K562 (cell line): Measurements from ENCODE around the gene PCK2. TPM values are rescaled to one million over a fixed set of nuclear protein-coding genes. Genes with fewer than 3 reads are reported as not detected.

ENCODE experiments used
- ATAC-seq: fragments of 200-7000 bp; cut with Tn5 transposase; 3 replicates; pipeline ENCODE4 v1.9.1; 2020; ENCODE audit warnings: moderate library complexity
- BruUV-seq: library from RNA; stranded (reverse); fragments of 400-500 nt; replicated peaks from 2 replicates; lab custom pipeline; 2021; lab: Mats Ljungman, UMichigan
- CTCF ChIA-PET: fragments of 300-600 bp; formaldehyde crosslinking; extraction: SDS; loops from one replicate; lab custom pipeline; 2021; ENCODE audit warnings: low intra/inter-chr PET ratio; lab: Yijun Ruan, JAX
- POLR2A ChIA-PET: fragments of 300-600, 350-650 bp; sonication (Branson Sonifier 250); formaldehyde crosslinking; extraction: SDS; loops from one replicate; lab custom pipeline; 2021; ENCODE audit warnings: antibody characterized with exemption, inconsistent platforms; lab: Yijun Ruan, JAX
- DNase-seq, 4 experiments: peaks; one replicate each; pipeline versions ENCODE4 v3.0.0 to v3.0.0-alpha.2; 2011 to 2018; ENCODE audit warnings: low spot score in 3 of 4, mixed read lengths in 3 of 4; ENCODE audit errors: extremely low read depth in 1 of 4
- FAIRE-seq: peaks from 2 replicates; lab custom pipeline; 2011; peaks lifted over from hg19 to GRCh38; lab: Jason Lieb, UNC
- H2AFZ ChIP-seq: 2 replicates; pipeline ENCODE4 v1.6.0; 2011; ENCODE audit warnings: low read depth, low read length, control low read depth, inconsistent platforms
- H3K27ac ChIP-seq: fragments of 200-600 bp; 3 replicates; pipeline ENCODE4 v1.8.0; 2011; ENCODE audit warnings: low read depth, mild to moderate bottlenecking, control low read depth, inconsistent platforms, low read length, moderate library complexity, mixed read lengths; ENCODE audit errors: extremely low read depth
- H3K27me3 ChIP-seq, 2 experiments: fragments of 300-600 bp in 1 of 2; 2 replicates in 1 of 2; 3 replicates in 1 of 2; pipeline versions ENCODE4 v1.6.0 to v1.8.0; 2011; ENCODE audit warnings: inconsistent platforms in 2 of 2, low read length in 2 of 2, mild to moderate bottlenecking in 1 of 2, mixed read lengths in 1 of 2, moderate library complexity in 1 of 2; ENCODE audit not compliant: control insufficient read depth in 2 of 2, insufficient read depth in 2 of 2
- H3K36me3 ChIP-seq: fragments of 300-600 bp; 3 replicates; pipeline ENCODE4 v1.8.0; 2011; ENCODE audit warnings: mild to moderate bottlenecking, low read length, inconsistent platforms; ENCODE audit not compliant: control insufficient read depth, insufficient read depth
- H3K4me1 ChIP-seq, 2 experiments: fragments of 200-600 bp in 1 of 2; replicated peaks in 1 of 2; 2 replicates in 1 of 2; 3 replicates in 1 of 2; pipeline versions ENCODE4 v1.5.1 to v1.8.0; 2011; ENCODE audit warnings: inconsistent platforms in 2 of 2, low read length in 2 of 2, mild to moderate bottlenecking in 1 of 2, mixed read lengths in 1 of 2, moderate library complexity in 1 of 2; ENCODE audit not compliant: control insufficient read depth in 2 of 2, insufficient read depth in 2 of 2
- H3K4me2 ChIP-seq: 2 replicates; pipeline ENCODE4 v1.6.1; 2011; ENCODE audit warnings: low read length, control low read depth, inconsistent platforms, mixed read lengths; ENCODE audit not compliant: insufficient read depth
- H3K4me3 ChIP-seq: fragments of 200-600 bp; sonication (generic), shearing (Covaris generic); 2 replicates; pipeline ENCODE4 v1.5.1; 2016; ENCODE audit warnings: control low read depth, inconsistent platforms
- H3K79me2 ChIP-seq: fragments of 200-600 bp; 3 replicates; pipeline ENCODE4 v1.8.0; 2011; ENCODE audit warnings: low read length, inconsistent platforms; ENCODE audit not compliant: control insufficient read depth, insufficient read depth
- H3K9ac ChIP-seq, 2 experiments: 2 replicates each; pipeline versions ENCODE4 v1.6.0 to v1.6.1; 2011; ENCODE audit warnings: low read depth in 2 of 2, low read length in 2 of 2, control low read depth in 1 of 2, inconsistent platforms in 1 of 2, mild to moderate bottlenecking in 1 of 2, mixed read lengths in 1 of 2; ENCODE audit not compliant: insufficient read depth in 1 of 2
- H3K9me1 ChIP-seq: one replicate; pipeline ENCODE4 v1.6.0; 2011; ENCODE audit warnings: inconsistent platforms, mild to moderate bottlenecking, low read length, moderate library complexity; ENCODE audit not compliant: control insufficient read depth, insufficient read depth
- H3K9me3 ChIP-seq: replicated peaks from 2 replicates; pipeline ENCODE4 v1.5.1; 2011; ENCODE audit warnings: low read depth, low read length, inconsistent platforms; ENCODE audit not compliant: control insufficient read depth, insufficient read depth
- H4K20me1 ChIP-seq: replicated peaks from 2 replicates; pipeline ENCODE4 v1.6.1; 2011; ENCODE audit warnings: low read length, inconsistent platforms, mixed read lengths; ENCODE audit not compliant: control insufficient read depth, insufficient read depth
- FOXP1 ChIP-seq: sonication (generic); formaldehyde crosslinking; IDR thresholded peaks from 2 replicates; pipeline ENCODE4 v1.8.0; 2022; ENCODE audit warnings: mild to moderate bottlenecking, missing genetic modification reagents
- FOXP4 ChIP-seq: sonication (generic); formaldehyde crosslinking; IDR thresholded peaks from 2 replicates; pipeline ENCODE4 v1.8.0; 2022; ENCODE audit warnings: mild to moderate bottlenecking, missing genetic modification reagents, borderline replicate concordance
- HBP1 ChIP-seq: fragments of 450-650 bp; formaldehyde crosslinking; IDR thresholded peaks from 2 replicates; pipeline ENCODE4 v1.4.0; 2022; ENCODE audit warnings: missing genetic modification characterization
- JUN ChIP-seq, 2 experiments: sonication (generic) in 1 of 2; formaldehyde crosslinking in 1 of 2; IDR thresholded peaks; 2 replicates each; pipeline versions ENCODE4 v1.6.1 to v1.8.0; 2012 to 2022; ENCODE audit warnings: borderline replicate concordance in 2 of 2, mild to moderate bottlenecking in 2 of 2, improper control_type of control experiment in 1 of 2, low read depth in 1 of 2, low read length in 1 of 2, missing genetic modification reagents in 1 of 2
- JUND ChIP-seq, 2 experiments: IDR thresholded peaks; 2 replicates in 1 of 2; 3 replicates in 1 of 2; pipeline ENCODE4 v1.6.1; 2011; ENCODE audit warnings: borderline replicate concordance in 2 of 2, low read depth in 2 of 2, low read length in 2 of 2, improper control_type of control experiment in 1 of 2, missing biosample characterization in 1 of 2, missing genetic modification characterization in 1 of 2, missing genetic modification reagents in 1 of 2
- POLR2G ChIP-seq: fragments of 200-400 bp; formaldehyde crosslinking; IDR thresholded peaks from 2 replicates; pipeline ENCODE4 v1.6.1; 2017; ENCODE audit warnings: low read depth, mild to moderate bottlenecking, antibody characterized with exemption, low read length, moderate library complexity
- PRPF4 ChIP-seq: fragments of 200-400 bp; formaldehyde crosslinking; IDR thresholded peaks from one replicate; pipeline ENCODE4 v1.6.1; 2017; ENCODE audit warnings: low read length, low read depth, mild to moderate bottlenecking; ENCODE audit not compliant: insufficient read depth, poor library complexity, severe bottlenecking
- RBFOX2 ChIP-seq: fragments of 200-400 bp; formaldehyde crosslinking; IDR thresholded peaks from 2 replicates; pipeline ENCODE4 v1.6.1; 2017; ENCODE audit warnings: low read depth, mild to moderate bottlenecking, low read length, moderate library complexity
- TEAD1 ChIP-seq, 2 experiments: fragments of 450-650 bp in 1 of 2; sonication (generic) in 1 of 2; formaldehyde crosslinking; IDR thresholded peaks; 2 replicates each; pipeline versions ENCODE4 v1.4.0 to v1.8.0; 2020 to 2022; ENCODE audit warnings: mild to moderate bottlenecking in 2 of 2, missing genetic modification reagents in 1 of 2
- ZBTB33 ChIP-seq: sonication (generic); formaldehyde crosslinking; IDR thresholded peaks from 2 replicates; pipeline ENCODE4 v1.8.1; 2023; ENCODE audit warnings: mild to moderate bottlenecking, missing genetic modification reagents
- ZNF174 ChIP-seq: fragments of 250-450 bp; sonication (Bioruptor Pico); IDR thresholded peaks from 2 replicates; pipeline ENCODE4 v1.4.0; 2020; ENCODE audit warnings: mild to moderate bottlenecking
- WGBS: fragments of 100-300 bp; shearing (Covaris generic); methylation state at CpG from one replicate; pipeline ENCODE4 v1.1.6; 2016; ENCODE audit warnings: low coverage, mixed read lengths; ENCODE audit not compliant: insufficient coverage; ENCODE audit errors: missing lambda C conversion rate; 5-methylcytosine and 5-hydroxymethylcytosine counted together
- in situ Hi-C: fragments of 300-500 bp; cut with MboI; formaldehyde crosslinking; loops from 4 replicates; pipeline ENCODE4 v1.15.0; 2018; ENCODE audit warnings: inconsistent platforms, mixed read lengths
- intact Hi-C: fragments of 100-400 bp; cut with micrococcal nuclease; formaldehyde crosslinking; loops from 2 replicates; pipeline ENCODE4 v1.14.2; 2022
- polyA plus RNA-seq, 8 experiments: library from polyadenylated mRNA; depleted of rRNA in 4 of 8; stranded (reverse) in 5 of 8; unstranded in 3 of 8; fragments of >200 nt; fragmentation: Nextera tagmentation in 2 of 8; fragmentation: Illumina TruSeq in 1 of 8; extraction: Ambion mirVana in 2 of 8; extraction: Trizol in 1 of 8; gene quantifications; 2 replicates each; pipeline versions ENCODE4 v1.2.1 to v1.2.3, GENCODE V29; 2011 to 2014; ENCODE audit warnings: inconsistent platforms in 1 of 8, missing spikeins in 1 of 8
- total RNA-seq, 7 experiments: library from RNA; depleted of rRNA in 6 of 7; stranded (reverse); fragments of >200 nt in 6 of 7; fragmentation: Illumina TruSeq in 2 of 7; extraction: Trizol in 2 of 7; gene quantifications; 2 replicates each; pipeline versions ENCODE4 v1.2.1 to v1.2.3, GENCODE V29; 2011 to 2021; ENCODE audit warnings: low replicate concordance in 1 of 7

Gene PCK2
- total and polyA plus RNA-seq, 9 of the 15 experiments (the other 6 are each of a cell fraction or from before 2014, with no cell fraction given), result 3.3 to 60.9 (median 30.4) TPM

- ChIA-PET POLR2A (interaction anchor here (1.0 kb wide), 2 partner anchors 10 to 16 kb away, joined by 3 to 4 read pairs; partner anchors contain the start of genes DCAF11 and NRL), CTCF (no interaction called here)
- no peaks in the 10 kb centered on the region for H3K9me1 ChIP-seq
- H4K20me1 ChIP-seq, result 0 out of 2 replicates have a peak, but pooled peaks cover 2% of the 10 kb centered on the region
- no peaks in the 10 kb centered on the region for H3K27me3 ChIP-seq
- FAIRE-seq (no peak), ATAC-seq (no peak), DNase-seq (no peak)
- no peak for TF ChIP-seq FOXP4 (CRISPR knock-in tag)
- TF ChIP-seq TEAD1 (CRISPR knock-in tag; IDR thresholded peaks at IDR 0.05), result no peak
- peak; percentile 55; the same call in 1 of the 2 replicates for TF ChIP-seq POLR2G
- no peak for TF ChIP-seq JUND (IDR thresholded peaks at IDR 0.05; ENCODE audit: borderline replicate concordance, low read depth, low read length)
- TF ChIP-seq JUND (tag; IDR thresholded peaks at IDR 0.05; ENCODE audit: borderline replicate concordance, low read depth, low read length), result no peak
- TF ChIP-seq RBFOX2, result peak; percentile 16
- TF ChIP-seq HBP1, result no peak
- TF ChIP-seq JUN (IDR thresholded peaks at IDR 0.05; ENCODE audit: borderline replicate concordance, low read depth, low read length), result no peak
- no peak for TF ChIP-seq JUN (CRISPR knock-in tag; IDR thresholded peaks at IDR 0.05; ENCODE audit: borderline replicate concordance)
- no peak for TF ChIP-seq ZNF174
- TF ChIP-seq FOXP1 (CRISPR knock-in tag), result no peak
- no peak for TF ChIP-seq PRPF4
- no peak for TF ChIP-seq ZBTB33
- H3K36me3 ChIP-seq, result peaks cover 56% of the 10 kb centered on the region; the same call in 2 of the 3 replicates
- peaks cover 12 to 19% of the 10 kb centered on the region in 2 experiments; a peak in 4 of 5 replicates for H3K4me1 ChIP-seq
- intact Hi-C loops, result loop anchor here (10.0 kb wide), 2 partner anchors 46 to 84 kb away; partner anchors contain the start of genes EMC9, PSME2 and RNF31
- H2AFZ ChIP-seq, result no peak overlapping the region
- WGBS, result 90% methylated on average over 9 of the region's 16 CpGs
- H3K9ac ChIP-seq, result no peak overlapping the region; a peak in 1 of 4 replicates
- in situ Hi-C loops, result no loop called here
- H3K79me2 ChIP-seq, result peaks cover 29% of the 10 kb centered on the region
- H3K9me3 ChIP-seq, result no peaks in the 10 kb centered on the region
- no TSS peak for BruUV-seq
- no peak overlapping the region for H3K4me2 ChIP-seq
- H3K4me3 ChIP-seq, result no peak overlapping the region
- no peak overlapping the region for H3K27ac ChIP-seq
Observed at GRCh38 chr14:24098229-24098926, 4.3 kb downstream of the PCK2 start.
